ENCODE measurements around the gene USF2. TPM values are rescaled to one million over a fixed set of nuclear protein-coding genes. Genes with fewer than 3 reads are reported as not detected.

USF2 gene
- polyA plus RNA-seq, 1 of the 3 experiments (the other 2 are of a cell fraction) = 102 TPM

DNA sequence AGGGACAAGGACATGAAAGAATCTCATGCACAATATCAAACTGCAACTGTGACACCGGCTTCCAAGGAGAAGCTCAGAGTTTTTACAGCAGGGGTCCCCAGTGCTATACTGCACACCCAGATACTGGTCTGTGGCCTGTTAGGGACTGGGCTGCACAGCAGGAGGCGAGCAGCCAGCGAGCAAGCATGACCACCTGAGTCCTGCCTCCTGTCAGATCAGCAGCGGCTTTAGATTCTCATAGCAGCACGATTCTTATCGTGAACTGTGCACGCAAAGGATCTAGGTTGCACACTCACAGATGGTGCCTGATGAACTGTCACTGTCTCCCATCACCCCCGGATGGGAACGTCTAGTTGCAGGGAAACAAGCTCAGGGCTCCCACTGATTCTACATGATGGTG lies 47.1 kb downstream of the USF2 start:
- Histone ChIP-seq H3K36me3 (replicated peaks in 1 of 2; ENCODE audit: control insufficient read depth in 1 of 2, insufficient read depth in 2 of 2, low read length in 1 of 2) (no peaks in the 10 kb centered on the region), H3K9me2 (no peaks in the 10 kb centered on the region), H3F3A (replicated peaks; ENCODE audit: insufficient read depth) (no peaks in the 10 kb centered on the region), H3K4me3 (ENCODE audit: low read depth in 2 of 2, low read length in 1 of 2) (no peak overlapping the region), H3K27me3 (ENCODE audit: insufficient read depth) (no peaks in the 10 kb centered on the region), H3K9ac (no peak overlapping the region), H3K4me2 (no peak overlapping the region), H3K79me2 (ENCODE audit: insufficient read depth) (no peaks in the 10 kb centered on the region), H3K9me3 (no peaks in the 10 kb centered on the region), H2AFZ (ENCODE audit: low read depth) (no peak overlapping the region), H3K27ac (ENCODE audit: low read depth in 2 of 2, low read length in 1 of 2) (no peak overlapping the region), H3K4me1 (ENCODE audit: control insufficient read depth in 1 of 2, insufficient read depth in 2 of 2, low read depth in 1 of 2, low read length in 1 of 2) (no peaks in the 10 kb centered on the region), H4K20me1 (ENCODE audit: insufficient read depth) (no peaks in the 10 kb centered on the region)
- CTCF ChIA-PET = interaction anchor here (0.6 to 1.5 kb wide), 6 partner anchors 15 to 195 kb away, joined by 3 to 4 read pairs (median 4); no protein-coding TSS in a partner anchor
- TF ChIP-seq, protein P1, sequence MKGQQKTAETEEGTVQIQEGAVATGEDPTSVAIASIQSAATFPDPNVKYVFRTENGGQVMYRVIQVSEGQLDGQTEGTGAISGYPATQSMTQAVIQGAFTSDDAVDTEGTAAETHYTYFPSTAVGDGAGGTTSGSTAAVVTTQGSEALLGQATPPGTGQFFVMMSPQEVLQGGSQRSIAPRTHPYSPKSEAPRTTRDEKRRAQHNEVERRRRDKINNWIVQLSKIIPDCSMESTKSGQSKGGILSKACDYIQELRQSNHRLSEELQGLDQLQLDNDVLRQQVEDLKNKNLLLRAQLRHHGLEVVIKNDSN (IDR thresholded peaks at IDR 0.05; ENCODE audit: borderline replicate concordance, low read depth) = no peak
- TF ChIP-seq, protein P2, sequence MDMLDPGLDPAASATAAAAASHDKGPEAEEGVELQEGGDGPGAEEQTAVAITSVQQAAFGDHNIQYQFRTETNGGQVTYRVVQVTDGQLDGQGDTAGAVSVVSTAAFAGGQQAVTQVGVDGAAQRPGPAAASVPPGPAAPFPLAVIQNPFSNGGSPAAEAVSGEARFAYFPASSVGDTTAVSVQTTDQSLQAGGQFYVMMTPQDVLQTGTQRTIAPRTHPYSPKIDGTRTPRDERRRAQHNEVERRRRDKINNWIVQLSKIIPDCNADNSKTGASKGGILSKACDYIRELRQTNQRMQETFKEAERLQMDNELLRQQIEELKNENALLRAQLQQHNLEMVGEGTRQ (IDR thresholded peaks at IDR 0.05; ENCODE audit: borderline replicate concordance, low read depth, low read length) = no peak
- POLR2A ChIA-PET = no interaction called here
- DNase-seq = no peak
- WGBS (ENCODE audit: low lambda C conversion rate) = 33% methylated on average over 7 of the region's 9 CpGs

- WGBS (ENCODE audit: low lambda C conversion rate) = 69% methylated on average over 9 of the region's 9 CpGs
- DNase-seq = no peak
- CTCF ChIA-PET = interaction anchor here (1.0 to 1.6 kb wide), 6 partner anchors 11 to 179 kb away, joined by 3 to 4 read pairs (median 4); no protein-coding TSS in a partner anchor
- H3K4me3 ChIP-seq (ENCODE audit: low read depth in 2 of 2, low read length in 1 of 2) = no peak overlapping the region
- H3K27ac ChIP-seq (ENCODE audit: low read depth in 2 of 2, low read length in 1 of 2) = no peak overlapping the region
- TF ChIP-seq ELF1 (IDR thresholded peaks at IDR 0.05) = no peak
- TF ChIP-seq FOXJ3 (CRISPR knock-in tag; IDR thresholded peaks at IDR 0.05) = no peak
- TF ChIP-seq RFX5 (IDR thresholded peaks at IDR 0.05; ENCODE audit: low read length) = no peak
- no peak for TF ChIP-seq POLR2AphosphoS5 (IDR thresholded peaks at IDR 0.05; ENCODE audit: low read depth, low read length)
- no peaks in the 10 kb centered on the region for H3K4me1 ChIP-seq (ENCODE audit: control insufficient read depth in 1 of 2, insufficient read depth in 2 of 2, low read depth in 1 of 2, low read length in 1 of 2)
- no peaks in the 10 kb centered on the region for H4K20me1 ChIP-seq (ENCODE audit: insufficient read depth)
- H3K9ac ChIP-seq = no peak overlapping the region
- no peaks in the 10 kb centered on the region for H3K36me3 ChIP-seq (replicated peaks in 1 of 2; ENCODE audit: control insufficient read depth in 1 of 2, insufficient read depth in 2 of 2, low read length in 1 of 2)
- no peaks in the 10 kb centered on the region for H3K9me3 ChIP-seq
- no peak overlapping the region for H3K4me2 ChIP-seq
- H3K27me3 ChIP-seq (ENCODE audit: insufficient read depth) = no peaks in the 10 kb centered on the region
- H3K79me2 ChIP-seq (ENCODE audit: insufficient read depth) = no peaks in the 10 kb centered on the region
- no peak overlapping the region for H2AFZ ChIP-seq (ENCODE audit: low read depth)
- H3K9me2 ChIP-seq = no peaks in the 10 kb centered on the region
- no peaks in the 10 kb centered on the region for H3F3A ChIP-seq (replicated peaks; ENCODE audit: insufficient read depth)
- POLR2A ChIA-PET = no interaction called here
Observed at GRCh38 chr19:35316560-35316959, 47.8 kb downstream of the USF2 start.

DNA sequence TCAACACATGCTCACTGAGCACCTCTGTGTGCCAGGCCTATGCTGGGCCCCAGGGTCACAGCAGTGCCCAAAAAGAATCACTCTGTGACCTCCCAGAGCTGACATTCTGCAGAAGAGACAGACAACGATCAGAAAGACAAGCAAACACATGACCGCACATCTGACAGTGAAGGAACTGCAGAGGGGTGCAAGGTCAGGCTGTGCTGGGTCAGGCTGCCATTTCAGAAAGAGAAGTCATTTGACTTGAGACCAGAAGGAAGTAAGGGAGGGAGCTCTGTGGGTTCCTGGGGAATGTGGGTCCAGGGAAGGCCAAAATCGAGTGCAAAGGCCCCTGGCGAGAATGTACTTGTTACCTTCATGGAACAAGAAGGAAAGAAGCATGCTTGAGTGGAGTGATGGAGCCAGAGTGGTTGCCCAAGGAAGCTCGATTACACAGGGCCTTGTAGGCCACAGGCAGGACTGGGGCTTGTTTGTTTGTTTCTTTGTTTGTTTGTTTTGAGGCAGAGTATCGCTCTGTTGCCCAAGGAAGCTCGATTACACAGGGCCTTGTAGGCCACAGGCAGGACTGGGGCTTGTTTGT lies 48.8 kb downstream of the USF2 start:
- no peak for DNase-seq
- H2AFZ ChIP-seq (ENCODE audit: low read depth) = no peak overlapping the region
- H3K27me3 ChIP-seq (ENCODE audit: insufficient read depth) = no peaks in the 10 kb centered on the region
- H3F3A ChIP-seq (replicated peaks; ENCODE audit: insufficient read depth) = no peaks in the 10 kb centered on the region
- CTCF ChIA-PET = interaction anchor here (1.6 kb wide), 1 partner anchor 178 kb away, joined by 4 read pairs; no protein-coding TSS in a partner anchor
- no peak overlapping the region for H3K9ac ChIP-seq
- H3K4me1 ChIP-seq (ENCODE audit: control insufficient read depth in 1 of 2, insufficient read depth in 2 of 2, low read depth in 1 of 2, low read length in 1 of 2) = no peaks in the 10 kb centered on the region
- no peaks in the 10 kb centered on the region for H3K9me2 ChIP-seq
- H3K27ac ChIP-seq (ENCODE audit: low read depth in 2 of 2, low read length in 1 of 2) = no peak overlapping the region
- H4K20me1 ChIP-seq (ENCODE audit: insufficient read depth) = no peaks in the 10 kb centered on the region
- no peaks in the 10 kb centered on the region for H3K79me2 ChIP-seq (ENCODE audit: insufficient read depth)
- H3K4me3 ChIP-seq (ENCODE audit: low read depth in 2 of 2, low read length in 1 of 2) = no peak overlapping the region
- H3K4me2 ChIP-seq = no peak overlapping the region
- POLR2A ChIA-PET = no interaction called here
- 65% methylated on average over 7 of the region's 7 CpGs for WGBS (ENCODE audit: low lambda C conversion rate)
- H3K9me3 ChIP-seq = no peaks in the 10 kb centered on the region
- no peak for TF ChIP-seq FOXM1 (IDR thresholded peaks at IDR 0.05; ENCODE audit: low read depth)
- TF ChIP-seq TAF1 (IDR thresholded peaks at IDR 0.05; ENCODE audit: borderline replicate concordance, low read depth, low read length) = no peak
- TF ChIP-seq FOSL2 (IDR thresholded peaks at IDR 0.05; ENCODE audit: borderline replicate concordance, low read depth) = no peak
- no peak for TF ChIP-seq MEF2A (IDR thresholded peaks at IDR 0.05; ENCODE audit: borderline replicate concordance, low read depth)
- TF ChIP-seq EP300 (IDR thresholded peaks at IDR 0.05; ENCODE audit: borderline replicate concordance in 1 of 2, low read depth in 1 of 2, low read length in 1 of 2) = no peak
- no peak for TF ChIP-seq EZH2phosphoT487 (IDR thresholded peaks at IDR 0.05; ENCODE audit: borderline replicate concordance, low read depth)
- no peak for TF ChIP-seq GATA2 (CRISPR knock-in tag; IDR thresholded peaks at IDR 0.05)
- no peak for TF ChIP-seq MXI1 (IDR thresholded peaks at IDR 0.05; ENCODE audit: low read depth, low read length)
- no peak for TF ChIP-seq TCF12 (IDR thresholded peaks at IDR 0.05)
- no peak for TF ChIP-seq SMC3 (IDR thresholded peaks at IDR 0.05; ENCODE audit: low read depth, low read length)
- TF ChIP-seq NRF1 (IDR thresholded peaks at IDR 0.05; ENCODE audit: low read depth, low read length) = no peak
- TF ChIP-seq FOXJ3 (CRISPR knock-in tag; IDR thresholded peaks at IDR 0.05) = no peak
- TF ChIP-seq RCOR1 (IDR thresholded peaks at IDR 0.05; ENCODE audit: low read length) = no peak
- TF ChIP-seq RAD21 (IDR thresholded peaks at IDR 0.05; ENCODE audit: low read length) = no peak
- no peaks in the 10 kb centered on the region for H3K36me3 ChIP-seq (replicated peaks in 1 of 2; ENCODE audit: control insufficient read depth in 1 of 2, insufficient read depth in 2 of 2, low read length in 1 of 2)
